GM12878 (cell line): Measurements from ENCODE around the gene MYBBP1A. TPM values are rescaled to one million over a fixed set of nuclear protein-coding genes. Genes with fewer than 3 reads are reported as not detected.
"Not testable (repeated sequence)": the region's sequence is repeated elsewhere in the genome, so short reads cannot be mapped to it uniquely, and the experiment has no call there.

ENCODE experiments used
- ATAC-seq: fragments of 200-7000 bp; cut with Tn5 transposase; 3 replicates; pipeline ENCODE4 v1.9.1; 2020; ENCODE audit warnings: mild to moderate bottlenecking, moderate library complexity
- BruUV-seq: library from RNA; stranded (reverse); fragments of 400-500 nt; replicated peaks from 2 replicates; lab custom pipeline; 2021; lab: Mats Ljungman, UMichigan
- CTCF ChIA-PET: fragments of 300-600 bp; sonication (Branson Sonifier 250); formaldehyde crosslinking; extraction: SDS; loops from one replicate; lab custom pipeline; 2021; ENCODE audit warnings: inconsistent platforms; lab: Yijun Ruan, JAX
- POLR2A ChIA-PET: fragments of 350-600 bp; formaldehyde crosslinking; extraction: SDS; loops from one replicate; lab custom pipeline; 2021; ENCODE audit warnings: inconsistent platforms; lab: Charles Lee
- RAD21 ChIA-PET: fragments of 300-600 bp; sonication (Branson Sonifier 250); formaldehyde crosslinking; loops from one replicate; lab custom pipeline; 2023; ENCODE audit warnings: antibody characterized with exemption; ENCODE audit not compliant: unreplicated experiment; lab: Charles Lee
- SMC1A ChIA-PET: fragments of 300-600 bp; sonication (Branson Sonifier 250); formaldehyde crosslinking; loops from one replicate; lab custom pipeline; 2023; ENCODE audit not compliant: unreplicated experiment, uncharacterized antibody; lab: Charles Lee
- DNase-seq: peaks from one replicate; pipeline ENCODE4 v3.0.0-alpha.2; 2011; ENCODE audit warnings: low read depth, low spot score
- FAIRE-seq: peaks from 3 replicates; lab custom pipeline; 2011; peaks lifted over from hg19 to GRCh38; lab: Jason Lieb, UNC
- H2AFZ ChIP-seq: 2 replicates; pipeline ENCODE4 v1.6.0; 2011; ENCODE audit warnings: low read depth, low read length, control low read depth; ENCODE audit not compliant: control insufficient read depth
- H3K27ac ChIP-seq: 2 replicates; pipeline ENCODE4 v1.5.1; 2011; ENCODE audit warnings: control low read depth; ENCODE audit not compliant: control insufficient read depth, insufficient read depth
- H3K27me3 ChIP-seq, 2 experiments: replicated peaks in 1 of 2; 2 replicates each; pipeline versions ENCODE4 v1.6.0 to v1.6.1; 2011; ENCODE audit warnings: low read length in 1 of 2; ENCODE audit not compliant: control insufficient read depth in 2 of 2, insufficient read depth in 2 of 2
- H3K36me3 ChIP-seq, 2 experiments: 2 replicates each; pipeline ENCODE4 v1.5.1; 2011; ENCODE audit warnings: low read length in 1 of 2; ENCODE audit not compliant: control insufficient read depth in 2 of 2, insufficient read depth in 2 of 2
- H3K4me1 ChIP-seq: 2 replicates; pipeline ENCODE4 v1.6.1; 2011; ENCODE audit warnings: mild to moderate bottlenecking, low read length, moderate library complexity, mixed read lengths; ENCODE audit not compliant: control insufficient read depth, insufficient read depth
- H3K4me2 ChIP-seq: 2 replicates; pipeline ENCODE4 v1.6.0; 2011; ENCODE audit warnings: control low read depth; ENCODE audit not compliant: control insufficient read depth, insufficient read depth
- H3K4me3 ChIP-seq: fragments of 200-600 bp; sonication (generic); 2 replicates; pipeline ENCODE4 v1.5.1; 2016
- H3K79me2 ChIP-seq: 2 replicates; pipeline ENCODE4 v1.6.0; 2011; ENCODE audit warnings: low read length; ENCODE audit not compliant: control insufficient read depth, insufficient read depth
- H3K9ac ChIP-seq: 2 replicates; pipeline ENCODE4 v1.8.0; 2011; ENCODE audit warnings: low read length, control low read depth, mixed read lengths; ENCODE audit not compliant: control insufficient read depth, insufficient read depth
- H3K9me3 ChIP-seq: replicated peaks from 3 replicates; pipeline ENCODE4 v1.5.1; 2011; ENCODE audit warnings: mild to moderate bottlenecking, low read length; ENCODE audit not compliant: control insufficient read depth, insufficient read depth
- H4K20me1 ChIP-seq: 2 replicates; pipeline ENCODE4 v1.6.0; 2011; ENCODE audit not compliant: control insufficient read depth, insufficient read depth
- BHLHE40 ChIP-seq, 2 experiments: fragments of 450-650 bp in 1 of 2; IDR thresholded peaks; 2 replicates each; pipeline ENCODE4 v1.6.1; 2011 to 2017; ENCODE audit warnings: low read depth in 2 of 2, borderline replicate concordance in 1 of 2, improper control_type of control experiment in 1 of 2, low read length in 1 of 2, mild to moderate bottlenecking in 1 of 2
- CBX5 ChIP-seq: sonication (generic); IDR thresholded peaks from 2 replicates; pipeline ENCODE4 v1.6.1; 2016; ENCODE audit warnings: low read depth, moderate library complexity, mild to moderate bottlenecking, inconsistent platforms
- CHD2 ChIP-seq: IDR thresholded peaks from 2 replicates; pipeline ENCODE4 v1.6.1; 2011; ENCODE audit warnings: low read depth, low read length, improper control_type of control experiment, borderline replicate concordance
- EP300 ChIP-seq, 2 experiments: fragments of 150-350 bp in 1 of 2; IDR thresholded peaks; 2 replicates each; pipeline ENCODE4 v1.6.1; 2011 to 2012; ENCODE audit warnings: low read depth in 2 of 2, low read length in 2 of 2, borderline replicate concordance in 1 of 2, improper control_type of control experiment in 1 of 2, inconsistent platforms in 1 of 2; ENCODE audit not compliant: control insufficient read depth in 1 of 2
- JUND ChIP-seq: IDR thresholded peaks from 2 replicates; pipeline ENCODE4 v1.6.1; 2012; ENCODE audit warnings: low read depth, mild to moderate bottlenecking, low read length, improper control_type of control experiment, moderate library complexity
- SPI1 ChIP-seq: IDR thresholded peaks from 2 replicates; pipeline ENCODE4 v1.6.1; 2011; ENCODE audit warnings: low read depth, mild to moderate bottlenecking, low read length, moderate library complexity, borderline replicate concordance; ENCODE audit not compliant: insufficient read depth
- SREBF2 ChIP-seq: IDR thresholded peaks from 2 replicates; pipeline ENCODE4 v1.6.1; 2012; ENCODE audit warnings: mild to moderate bottlenecking, low read length
- WGBS: methylation state at CpG from one replicate; pipeline ENCODE4 v1.1.6; 2016; ENCODE audit warnings: low lambda C conversion rate; ENCODE audit not compliant: insufficient replicate concordance, insufficient coverage; ENCODE audit errors: missing lambda C conversion rate; 5-methylcytosine and 5-hydroxymethylcytosine counted together
- in situ Hi-C: fragments of 300-500 bp; cut with MboI; formaldehyde crosslinking; loops from 9 replicates; pipeline ENCODE4 v1.14.3; 2018; ENCODE audit warnings: mixed read lengths
- intact Hi-C: fragments of 100-400 bp; cut with micrococcal nuclease; formaldehyde crosslinking; loops from one replicate; pipeline ENCODE4 v1.14.2; 2022; ENCODE audit not compliant: unreplicated experiment
- polyA plus RNA-seq, 11 experiments: library from polyadenylated mRNA; depleted of rRNA in 4 of 11; unstranded in 6 of 11; stranded (reverse) in 5 of 11; fragments of >200 nt; fragmentation: Nextera tagmentation in 4 of 11; fragmentation: Illumina TruSeq in 1 of 11; extraction: Ambion mirVana in 4 of 11; extraction: Trizol in 1 of 11; gene quantifications; 1 replicate in 1 of 11; 2 replicates in 10 of 11; pipeline versions ENCODE4 v1.2.1 to v1.2.3, GENCODE V29; 2011 to 2016; ENCODE audit warnings: inconsistent platforms in 2 of 11, missing spikeins in 2 of 11, low read depth in 1 of 11
- total RNA-seq, 4 experiments: library from RNA; depleted of rRNA in 3 of 4; stranded (reverse); fragments of >200 nt in 3 of 4; fragmentation: Illumina TruSeq in 1 of 4; extraction: Trizol in 1 of 4; gene quantifications; 2 replicates each; pipeline versions ENCODE4 v1.2.1 to v1.2.3, GENCODE V29; 2013 to 2021
- TF ChIP-seq, protein P1 (sequence below): fragments of 450-650 bp; IDR thresholded peaks from 2 replicates; pipeline ENCODE4 v1.6.1; 2017; ENCODE audit warnings: mild to moderate bottlenecking, moderate library complexity

MYBBP1A gene
- total and polyA plus RNA-seq, 10 of the 15 experiments (the other 5 are each of a cell fraction or from before 2014, with no cell fraction given): 2.5 to 121 (median 71.6) TPM

DNA sequence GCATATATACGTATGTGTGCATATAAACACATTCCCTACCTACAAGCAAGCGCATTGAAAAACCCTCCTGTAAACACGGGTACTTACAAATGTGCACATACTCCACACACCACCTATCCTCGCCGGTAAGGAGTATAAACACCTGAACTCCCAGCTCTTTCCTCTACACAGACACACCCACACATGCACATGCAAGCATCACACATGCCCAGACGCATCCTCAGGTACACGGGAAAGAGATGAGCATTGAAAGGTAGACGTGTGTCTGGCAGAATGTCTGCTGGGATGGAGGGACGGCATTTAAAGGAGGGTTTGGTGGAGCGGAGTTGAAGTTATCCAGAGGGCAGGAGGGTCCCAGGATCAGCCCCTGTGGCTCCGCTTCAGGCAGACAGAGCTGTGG, 24.5 kb upstream of the MYBBP1A start:
- in situ Hi-C loops: no loop called here
- ChIA-PET RAD21 (no interaction called here), POLR2A (no interaction called here), CTCF (interaction anchor here (1.1 to 1.7 kb wide), 2 partner anchors 11 to 13 kb away, joined by 4 to 6 read pairs; no protein-coding TSS in a partner anchor), SMC1A (no interaction called here)
- Histone ChIP-seq H3K36me3 (no peaks in the 10 kb centered on the region), H3K4me2 (no peak overlapping the region), H2AFZ (no peak overlapping the region), H3K27ac (no peak overlapping the region), H3K4me1 (no peaks in the 10 kb centered on the region), H3K9ac (no peak overlapping the region), H3K4me3 (no peak overlapping the region), H3K27me3 (peaks cover 4 to 8% of the 10 kb centered on the region in 2 experiments; a peak in 3 of 4 replicates), H4K20me1 (no peaks in the 10 kb centered on the region; the same call in 1 of the 2 replicates), H3K79me2 (no peaks in the 10 kb centered on the region), H3K9me3 (no peaks in the 10 kb centered on the region; the same call in 2 of the 3 replicates)
- DNase-seq (no peak), ATAC-seq (no peak), FAIRE-seq (no peak)
- TF ChIP-seq SREBF2 (no peak), EP300 (IDR thresholded peaks at IDR 0.05; ENCODE audit: borderline replicate concordance in 1 of 2, control insufficient read depth in 1 of 2, low read depth in 2 of 2, low read length in 2 of 2) (no peak), BHLHE40 (IDR thresholded peaks at IDR 0.05; ENCODE audit: borderline replicate concordance in 1 of 2, low read depth in 2 of 2, low read length in 1 of 2) (no peak), CBX5 (no peak), JUND (no peak), SPI1 (no peak), CHD2 (no peak)
- TF ChIP-seq, protein P1, sequence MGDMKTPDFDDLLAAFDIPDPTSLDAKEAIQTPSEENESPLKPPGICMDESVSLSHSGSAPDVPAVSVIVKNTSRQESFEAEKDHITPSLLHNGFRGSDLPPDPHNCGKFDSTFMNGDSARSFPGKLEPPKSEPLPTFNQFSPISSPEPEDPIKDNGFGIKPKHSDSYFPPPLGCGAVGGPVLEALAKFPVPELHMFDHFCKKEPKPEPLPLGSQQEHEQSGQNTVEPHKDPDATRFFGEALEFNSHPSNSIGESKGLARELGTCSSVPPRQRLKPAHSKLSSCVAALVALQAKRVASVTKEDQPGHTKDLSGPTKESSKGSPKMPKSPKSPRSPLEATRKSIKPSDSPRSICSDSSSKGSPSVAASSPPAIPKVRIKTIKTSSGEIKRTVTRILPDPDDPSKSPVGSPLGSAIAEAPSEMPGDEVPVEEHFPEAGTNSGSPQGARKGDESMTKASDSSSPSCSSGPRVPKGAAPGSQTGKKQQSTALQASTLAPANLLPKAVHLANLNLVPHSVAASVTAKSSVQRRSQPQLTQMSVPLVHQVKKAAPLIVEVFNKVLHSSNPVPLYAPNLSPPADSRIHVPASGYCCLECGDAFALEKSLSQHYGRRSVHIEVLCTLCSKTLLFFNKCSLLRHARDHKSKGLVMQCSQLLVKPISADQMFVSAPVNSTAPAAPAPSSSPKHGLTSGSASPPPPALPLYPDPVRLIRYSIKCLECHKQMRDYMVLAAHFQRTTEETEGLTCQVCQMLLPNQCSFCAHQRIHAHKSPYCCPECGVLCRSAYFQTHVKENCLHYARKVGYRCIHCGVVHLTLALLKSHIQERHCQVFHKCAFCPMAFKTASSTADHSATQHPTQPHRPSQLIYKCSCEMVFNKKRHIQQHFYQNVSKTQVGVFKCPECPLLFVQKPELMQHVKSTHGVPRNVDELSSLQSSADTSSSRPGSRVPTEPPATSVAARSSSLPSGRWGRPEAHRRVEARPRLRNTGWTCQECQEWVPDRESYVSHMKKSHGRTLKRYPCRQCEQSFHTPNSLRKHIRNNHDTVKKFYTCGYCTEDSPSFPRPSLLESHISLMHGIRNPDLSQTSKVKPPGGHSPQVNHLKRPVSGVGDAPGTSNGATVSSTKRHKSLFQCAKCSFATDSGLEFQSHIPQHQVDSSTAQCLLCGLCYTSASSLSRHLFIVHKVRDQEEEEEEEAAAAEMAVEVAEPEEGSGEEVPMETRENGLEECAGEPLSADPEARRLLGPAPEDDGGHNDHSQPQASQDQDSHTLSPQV: no peak
- intact Hi-C loops: no loop called here
- no TSS peak for BruUV-seq
- 34% methylated on average over 11 of the region's 11 CpGs for WGBS

DNA sequence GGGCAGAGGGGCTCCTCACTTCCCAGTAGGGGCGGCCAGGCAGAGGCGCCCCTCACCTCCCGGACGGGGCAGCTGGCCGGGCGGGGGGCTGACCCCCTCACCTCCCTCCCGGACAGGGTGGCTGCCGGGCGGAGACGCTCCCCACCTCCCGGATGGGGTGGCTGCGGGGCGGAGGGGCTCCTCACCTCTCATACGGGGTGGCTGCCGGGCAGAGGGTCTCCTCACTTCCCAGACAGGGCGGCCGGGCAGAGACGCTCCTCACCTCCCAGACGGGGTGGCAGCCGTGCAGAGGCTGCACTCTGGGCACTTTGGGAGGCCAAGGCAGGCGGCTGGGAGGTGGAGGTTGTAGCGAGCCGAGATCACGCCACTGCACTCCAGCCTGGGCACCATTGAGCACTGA, 23.2 kb upstream of the MYBBP1A start:
- H3K27me3 ChIP-seq, H2AFZ ChIP-seq, H3K4me2 ChIP-seq, POLR2A ChIA-PET, H3K4me3 ChIP-seq, H3K4me1 ChIP-seq, DNase-seq, H3K9ac ChIP-seq, in situ Hi-C loops, FAIRE-seq, RAD21 ChIA-PET, intact Hi-C loops, BruUV-seq, H3K27ac ChIP-seq, H3K36me3 ChIP-seq, H4K20me1 ChIP-seq, SMC1A ChIA-PET, CTCF ChIA-PET, ATAC-seq, H3K79me2 ChIP-seq, H3K9me3 ChIP-seq: not testable (repeated sequence)
- 88% methylated on average over 16 of the region's 24 CpGs for WGBS
